ENCODE data around the gene PEA15. TPM values are rescaled to one million over a fixed set of nuclear protein-coding genes. Genes with fewer than 3 reads are reported as not detected.

Gene PEA15
- total and polyA plus RNA-seq, 2 experiments from 2014 or later, result 93.2 to 112 TPM

- TF ChIP-seq, protein P1, sequence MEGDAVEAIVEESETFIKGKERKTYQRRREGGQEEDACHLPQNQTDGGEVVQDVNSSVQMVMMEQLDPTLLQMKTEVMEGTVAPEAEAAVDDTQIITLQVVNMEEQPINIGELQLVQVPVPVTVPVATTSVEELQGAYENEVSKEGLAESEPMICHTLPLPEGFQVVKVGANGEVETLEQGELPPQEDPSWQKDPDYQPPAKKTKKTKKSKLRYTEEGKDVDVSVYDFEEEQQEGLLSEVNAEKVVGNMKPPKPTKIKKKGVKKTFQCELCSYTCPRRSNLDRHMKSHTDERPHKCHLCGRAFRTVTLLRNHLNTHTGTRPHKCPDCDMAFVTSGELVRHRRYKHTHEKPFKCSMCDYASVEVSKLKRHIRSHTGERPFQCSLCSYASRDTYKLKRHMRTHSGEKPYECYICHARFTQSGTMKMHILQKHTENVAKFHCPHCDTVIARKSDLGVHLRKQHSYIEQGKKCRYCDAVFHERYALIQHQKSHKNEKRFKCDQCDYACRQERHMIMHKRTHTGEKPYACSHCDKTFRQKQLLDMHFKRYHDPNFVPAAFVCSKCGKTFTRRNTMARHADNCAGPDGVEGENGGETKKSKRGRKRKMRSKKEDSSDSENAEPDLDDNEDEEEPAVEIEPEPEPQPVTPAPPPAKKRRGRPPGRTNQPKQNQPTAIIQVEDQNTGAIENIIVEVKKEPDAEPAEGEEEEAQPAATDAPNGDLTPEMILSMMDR (IDR thresholded peaks at IDR 0.05; ENCODE audit: low read depth, low read length), result peak; percentile 75
- Histone ChIP-seq H3K27ac (peak overlapping the region; percentile 72), H3K4me3 (no peak overlapping the region), H3K9me3 (ENCODE audit: low read depth) (no peaks in the 10 kb centered on the region), H3K36me3 (peaks cover 8% of the 10 kb centered on the region), H3K4me1 (ENCODE audit: low read depth) (peaks cover 27% of the 10 kb centered on the region), H3K27me3 (no peaks in the 10 kb centered on the region)
- DNase-seq (ENCODE audit: low read depth in 1 of 2, low spot score in 1 of 2), result peak; percentile 82 to 85
These were observed 46.7 kb downstream of the PEA15 start for GRCh38 chr1:160251687-160252526.

DNA sequence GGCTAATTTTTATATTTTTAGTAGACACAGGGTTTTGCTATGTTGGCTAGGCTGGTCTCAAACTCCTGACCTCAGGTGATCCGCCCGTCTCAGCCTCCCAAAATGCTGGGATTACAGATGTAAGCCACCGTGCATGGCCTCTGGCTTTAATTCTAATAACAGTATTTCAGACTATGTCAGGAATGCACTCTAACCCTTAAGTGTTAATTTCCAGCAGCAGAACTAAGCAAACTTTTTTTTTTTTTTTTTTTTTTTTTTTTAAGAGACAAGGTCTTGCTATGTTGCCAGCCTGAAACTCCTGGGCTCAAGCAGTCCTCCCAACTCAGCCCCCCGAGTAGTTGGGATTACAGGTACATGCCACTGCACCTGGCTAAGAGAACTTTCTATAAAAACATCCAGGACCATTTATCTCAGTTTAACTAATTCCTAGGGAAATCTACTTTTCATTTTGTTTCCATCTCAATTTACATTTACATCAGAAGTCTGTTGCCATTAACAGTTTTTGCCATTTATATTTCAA lies 50.7 kb downstream of the PEA15 start:
- Histone ChIP-seq H3K4me3 (no peak overlapping the region), H3K27ac (peak overlapping the region; percentile 67), H3K36me3 (peaks cover 4% of the 10 kb centered on the region), H3K27me3 (no peaks in the 10 kb centered on the region), H3K9me3 (ENCODE audit: low read depth) (no peaks in the 10 kb centered on the region), H3K4me1 (ENCODE audit: low read depth) (peaks cover 33% of the 10 kb centered on the region)
- TF ChIP-seq, protein P1 (IDR thresholded peaks at IDR 0.05; ENCODE audit: low read depth, low read length), result no peak
- no peak for DNase-seq (ENCODE audit: low read depth in 1 of 2, low spot score in 1 of 2)

DNA sequence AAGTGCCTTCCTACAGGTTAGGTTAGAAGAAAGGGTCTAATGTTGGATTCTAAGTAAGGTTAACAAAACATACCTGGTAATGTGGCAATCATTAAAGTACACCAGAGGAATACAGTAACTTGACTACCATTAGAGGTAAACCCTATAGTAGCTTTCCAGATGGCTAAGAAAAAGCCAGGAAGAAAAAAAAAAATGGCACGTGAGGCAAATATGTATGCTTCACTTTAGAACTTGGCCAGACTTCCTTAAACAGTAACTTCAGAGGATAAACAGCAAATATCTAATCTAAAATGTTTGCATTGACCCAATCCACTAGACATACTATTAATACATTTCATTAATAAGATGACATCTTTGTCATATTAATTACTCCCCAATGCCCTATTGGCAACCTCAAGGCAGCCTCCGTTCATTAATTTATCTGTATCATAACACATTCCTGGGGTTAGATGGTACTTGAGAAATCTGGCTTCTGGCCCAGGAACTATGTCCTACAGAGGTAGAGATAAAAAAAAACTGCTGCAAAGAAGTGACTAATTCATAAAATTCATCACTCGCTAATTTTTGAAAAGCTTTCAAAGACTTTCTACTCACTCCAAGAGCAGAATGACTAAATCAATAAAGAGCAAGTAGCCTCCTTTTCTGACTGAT lies 51.3 kb downstream of the PEA15 start:
- peak overlapping the region; percentile 67 for H3K27ac ChIP-seq
- no peaks in the 10 kb centered on the region for H3K27me3 ChIP-seq
- H3K4me1 ChIP-seq (ENCODE audit: low read depth), result peaks cover 38% of the 10 kb centered on the region
- DNase-seq (ENCODE audit: low read depth in 1 of 2, low spot score in 1 of 2), result peak; percentile 41 to 91
- no peaks in the 10 kb centered on the region for H3K9me3 ChIP-seq (ENCODE audit: low read depth)
- TF ChIP-seq, protein P1 (IDR thresholded peaks at IDR 0.05; ENCODE audit: low read depth, low read length), result no peak
- no peak overlapping the region for H3K4me3 ChIP-seq
- H3K36me3 ChIP-seq, result no peaks in the 10 kb centered on the region

GRCh38 chr1:160257411-160258015 lies 52.3 kb downstream of the PEA15 start:
- no peak overlapping the region for H3K4me3 ChIP-seq
- DNase-seq (ENCODE audit: low read depth in 1 of 2, low spot score in 1 of 2), result no peak
- TF ChIP-seq, protein P1 (IDR thresholded peaks at IDR 0.05; ENCODE audit: low read depth, low read length), result no peak

DNA sequence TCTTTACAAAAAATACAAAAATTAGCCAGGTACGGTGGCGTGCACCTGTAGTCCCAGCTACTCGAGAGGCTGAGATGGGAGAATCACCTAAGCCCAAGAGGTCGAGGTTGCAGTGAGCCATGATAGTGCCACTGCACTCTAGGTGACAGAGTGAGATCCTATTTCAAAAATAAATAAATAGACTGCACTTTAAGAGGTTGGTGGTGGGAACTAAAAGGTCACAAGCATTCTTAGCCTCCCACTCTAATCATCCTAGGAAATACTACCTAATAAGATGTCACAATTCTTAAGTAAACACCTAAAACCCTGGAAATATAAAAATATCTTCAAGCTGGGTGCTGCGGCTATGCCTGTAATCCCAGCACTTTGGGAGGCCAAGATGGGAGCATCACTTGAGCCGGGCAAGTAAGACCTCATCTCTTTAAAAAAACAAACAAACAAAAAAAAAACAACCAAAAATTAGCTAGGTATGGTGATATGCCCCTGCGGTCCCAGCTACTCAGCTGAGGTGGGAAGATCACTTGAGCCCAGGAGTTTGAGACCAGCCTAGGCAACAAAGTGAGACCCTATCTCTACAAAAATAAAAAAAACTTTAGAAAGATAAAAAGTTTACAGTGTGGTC lies 53.1 kb downstream of the PEA15 start:
- Histone ChIP-seq H3K27ac (no peak overlapping the region), H3K4me3 (no peak overlapping the region), H3K36me3 (no peaks in the 10 kb centered on the region), H3K4me1 (ENCODE audit: low read depth) (peaks cover 32% of the 10 kb centered on the region), H3K9me3 (ENCODE audit: low read depth) (no peaks in the 10 kb centered on the region), H3K27me3 (no peaks in the 10 kb centered on the region)
- TF ChIP-seq, protein P1 (IDR thresholded peaks at IDR 0.05; ENCODE audit: low read depth, low read length), result no peak
- DNase-seq (ENCODE audit: low read depth in 1 of 2, low spot score in 1 of 2), result no peak

More at GRCh38 chr1:160257411-160258015, 52.3 kb downstream of the PEA15 start:
- Histone ChIP-seq H3K9me3 (ENCODE audit: low read depth) (no peaks in the 10 kb centered on the region), H3K27me3 (no peaks in the 10 kb centered on the region), H3K27ac (no peak overlapping the region), H3K4me1 (ENCODE audit: low read depth) (peaks cover 33% of the 10 kb centered on the region), H3K36me3 (no peaks in the 10 kb centered on the region)

All from cardiac muscle cell (in vitro differentiated cells and primary cell).